VCaP (cell line): ENCODE measurements around the gene STOML1.

Experiments used
- H3K27ac ChIP-seq: fragments of 450-650 bp; 2 replicates; pipeline ENCODE4 v1.5.1; 2017
- CTCF ChIP-seq: fragments of 450-650 bp; conservative IDR thresholded peaks from 2 replicates; pipeline ENCODE4 v1.5.1; 2017; ENCODE audit warnings: mild to moderate bottlenecking, moderate library complexity

Gene STOML1

GRCh38 chr15:73991726-73992593, at the start of gene STOML1:
Gene STOML1 (minus strand): TSS chr15:73992295. CDS start chr15:73992223, 72 bp downstream.
- peak within 1 kb of the TSS; percentile 89 for H3K27ac ChIP-seq

GRCh38 chr15:74041311-74041756, 49.2 kb upstream of the STOML1 start:
- H3K27ac ChIP-seq: no peak overlapping the region
- TF ChIP-seq CTCF: no peak

More at GRCh38 chr15:73991726-73992593, at the start of gene STOML1:
- TF ChIP-seq CTCF: peak; percentile 99

GRCh38 chr15:74040109-74040850, 48.2 kb upstream of the STOML1 start:
- H3K27ac ChIP-seq: no peak overlapping the region
- no peak for TF ChIP-seq CTCF

GRCh38 chr15:74039656-74040010, 47.5 kb upstream of the STOML1 start:
- no peak for TF ChIP-seq CTCF
- no peak overlapping the region for H3K27ac ChIP-seq

GRCh38 chr15:74038707-74039655, 46.9 kb upstream of the STOML1 start:
- H3K27ac ChIP-seq: no peak overlapping the region
- TF ChIP-seq CTCF: no peak

GRCh38 chr15:74037171-74038117, 45.3 kb upstream of the STOML1 start:
- no peak; the same call in none of the 2 replicates for TF ChIP-seq CTCF
- H3K27ac ChIP-seq: no peak overlapping the region
